Astrocyte (in vitro differentiated cells and primary cell): ENCODE results near the gene ZFP91. TPM values are rescaled to one million over a fixed set of nuclear protein-coding genes. Genes with fewer than 3 reads are reported as not detected.

Experiments
- DNase-seq: peaks from one replicate; pipeline ENCODE4 v3.0.0-alpha.2; 2010; ENCODE audit warnings: low read depth
- FAIRE-seq: peaks from 2 replicates; lab custom pipeline; 2011; peaks lifted over from hg19 to GRCh38; lab: Jason Lieb, UNC
- H2AFZ ChIP-seq: 2 replicates; pipeline ENCODE4 v1.6.0; 2012; ENCODE audit warnings: low read depth, low read length, inconsistent platforms
- H3K27ac ChIP-seq: 2 replicates; pipeline ENCODE4 v1.5.1; 2011; ENCODE audit warnings: low read depth, low read length, inconsistent platforms
- H3K27me3 ChIP-seq: 2 replicates; pipeline ENCODE4 v1.6.0; 2011; ENCODE audit warnings: low read length, inconsistent platforms; ENCODE audit not compliant: insufficient read depth
- H3K36me3 ChIP-seq: 2 replicates; pipeline ENCODE4 v1.5.1; 2011; ENCODE audit warnings: low read length, inconsistent platforms; ENCODE audit not compliant: insufficient read depth
- H3K4me1 ChIP-seq: 2 replicates; pipeline ENCODE4 v1.5.1; 2011; ENCODE audit warnings: low read length, inconsistent platforms; ENCODE audit not compliant: insufficient read depth
- H3K4me2 ChIP-seq: 2 replicates; pipeline ENCODE4 v1.6.0; 2012; ENCODE audit warnings: low read length, inconsistent platforms
- H3K4me3 ChIP-seq: 2 replicates; pipeline ENCODE4 v1.5.1; 2011; ENCODE audit warnings: low read depth, mild to moderate bottlenecking, low read length, inconsistent platforms; ENCODE audit not compliant: insufficient read depth
- H3K79me2 ChIP-seq: 2 replicates; pipeline ENCODE4 v1.6.0; 2012; ENCODE audit warnings: mild to moderate bottlenecking, low read length, inconsistent platforms; ENCODE audit not compliant: insufficient read depth
- H3K9ac ChIP-seq: 2 replicates; pipeline ENCODE4 v1.6.0; 2012; ENCODE audit warnings: mild to moderate bottlenecking, low read length, inconsistent platforms
- H3K9me3 ChIP-seq: 2 replicates; pipeline ENCODE4 v1.5.1; 2012; ENCODE audit warnings: low read depth, mild to moderate bottlenecking, low read length, inconsistent platforms; ENCODE audit not compliant: insufficient read depth
- H4K20me1 ChIP-seq: 2 replicates; pipeline ENCODE4 v1.6.0; 2012; ENCODE audit warnings: low read length, inconsistent platforms; ENCODE audit not compliant: insufficient read depth
- H3K27ac Mint-ChIP-seq: one replicate; pipeline ENCODE4 v1.8.0; 2021; ENCODE audit warnings: mild to moderate bottlenecking, mixed read lengths; ENCODE audit not compliant: unreplicated experiment
- H3K27me3 Mint-ChIP-seq: one replicate; pipeline ENCODE4 v1.8.0; 2021; ENCODE audit warnings: low read depth, mixed read lengths; ENCODE audit not compliant: unreplicated experiment
- H3K36me3 Mint-ChIP-seq: one replicate; pipeline ENCODE4 v1.8.0; 2021; ENCODE audit warnings: low read depth, mixed read lengths; ENCODE audit not compliant: unreplicated experiment
- H3K4me1 Mint-ChIP-seq: one replicate; pipeline ENCODE4 v1.8.0; 2021; ENCODE audit warnings: low read depth, mixed read lengths; ENCODE audit not compliant: unreplicated experiment
- H3K4me3 Mint-ChIP-seq: one replicate; pipeline ENCODE4 v1.8.0; 2021; ENCODE audit warnings: mild to moderate bottlenecking, moderate library complexity, mixed read lengths; ENCODE audit not compliant: unreplicated experiment
- H3K9me3 Mint-ChIP-seq: one replicate; pipeline ENCODE4 v1.8.0; 2021; ENCODE audit warnings: mild to moderate bottlenecking, mixed read lengths; ENCODE audit not compliant: unreplicated experiment
- CTCF ChIP-seq: IDR thresholded peaks from 2 replicates; pipeline ENCODE4 v1.5.1; 2011; ENCODE audit warnings: low read depth, mild to moderate bottlenecking, inconsistent platforms, low read length, moderate library complexity; ENCODE audit not compliant: insufficient read depth
- EZH2 ChIP-seq: IDR thresholded peaks from 2 replicates; pipeline ENCODE4 v1.6.1; 2012; ENCODE audit warnings: mild to moderate bottlenecking, low read length, inconsistent platforms; ENCODE audit not compliant: insufficient read depth
- total RNA-seq: library from RNA; stranded (reverse); gene quantifications from 2 replicates; pipeline ENCODE4 v1.2.1, GENCODE V29; 2021

The ZFP91 gene
- total RNA-seq, 1 donor from 2014 or later = 40.1 TPM

DNA sequence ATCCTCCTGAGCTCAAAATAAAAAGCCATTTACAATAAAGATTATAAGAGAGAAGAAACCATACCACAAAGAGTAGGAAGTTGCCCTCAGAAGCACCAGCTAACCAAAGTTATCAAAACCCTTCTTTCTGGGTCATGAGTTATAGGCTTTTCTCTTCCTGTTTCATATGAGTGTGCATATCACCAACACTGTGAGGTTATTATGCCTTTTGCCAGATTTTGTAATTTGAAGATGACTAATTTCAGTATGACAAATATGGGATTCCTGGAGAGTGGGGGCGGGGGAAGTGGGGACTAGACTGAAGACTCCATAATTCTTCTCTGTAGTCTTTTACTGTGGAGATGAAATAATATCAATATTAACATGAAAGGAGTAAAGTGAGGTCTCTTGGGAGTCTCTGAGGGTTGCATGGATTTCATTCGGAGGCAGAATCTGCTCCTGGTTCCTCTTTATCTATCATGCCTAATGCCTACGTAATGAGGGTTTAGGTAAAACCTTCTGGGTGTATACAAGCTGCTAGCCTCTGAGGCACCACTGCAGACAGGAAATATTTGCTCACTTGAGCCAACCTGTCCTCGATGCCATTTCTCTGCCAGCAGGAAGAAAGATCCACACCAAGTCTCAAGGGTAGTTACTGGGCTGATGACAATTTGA lies 5.3 kb upstream of the ZFP91 start:
- peaks cover 5% of the 10 kb centered on the region for H3K79me2 ChIP-seq
- peak; percentile 77 for FAIRE-seq
- Mint-ChIP-seq H3K36me3 (peaks cover 2% of the 10 kb centered on the region), H3K4me3 (no peak overlapping the region), H3K9me3 (no peaks in the 10 kb centered on the region), H3K27me3 (no peaks in the 10 kb centered on the region), H3K27ac (no peak overlapping the region), H3K4me1 (peaks cover 29% of the 10 kb centered on the region)
- H3K4me3 ChIP-seq = no peak overlapping the region
- H2AFZ ChIP-seq = no peak overlapping the region
- no peaks in the 10 kb centered on the region for H3K9me3 ChIP-seq
- H3K27ac ChIP-seq = peak overlapping the region; percentile 71
- H4K20me1 ChIP-seq = no peaks in the 10 kb centered on the region
- no peak for TF ChIP-seq CTCF
- no peak for TF ChIP-seq EZH2
- H3K4me2 ChIP-seq = peak overlapping the region; percentile 70
- H3K9ac ChIP-seq = peak overlapping the region; percentile 29
- DNase-seq = peak; percentile 83
- H3K36me3 ChIP-seq = no peaks in the 10 kb centered on the region
- H3K4me1 ChIP-seq = peaks cover 29% of the 10 kb centered on the region
- H3K27me3 ChIP-seq = no peaks in the 10 kb centered on the region

DNA sequence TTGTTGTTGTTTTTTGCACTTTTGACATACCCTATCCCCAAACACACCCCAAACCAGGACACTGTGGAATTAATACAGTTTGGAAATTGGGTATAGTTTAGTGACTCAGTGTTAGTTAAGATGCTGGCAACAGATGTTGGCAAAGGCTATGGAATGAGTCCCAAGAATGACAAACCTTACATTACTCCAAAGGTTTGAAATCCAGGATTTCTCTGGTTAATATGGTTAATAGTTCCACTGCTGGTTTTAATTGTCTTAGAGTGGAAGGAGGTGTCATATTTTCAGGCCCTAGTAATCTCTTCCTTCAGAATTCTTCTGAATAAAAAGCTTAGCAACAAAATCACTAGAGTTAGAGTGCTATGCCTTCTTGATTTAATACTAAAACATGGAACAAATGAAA lies 4.0 kb upstream of the ZFP91 start:
- no peaks in the 10 kb centered on the region for H3K27me3 ChIP-seq
- DNase-seq (peak; percentile 74), FAIRE-seq (peak; percentile 60)
- Mint-ChIP-seq H3K27ac (no peak overlapping the region), H3K9me3 (no peaks in the 10 kb centered on the region), H3K4me3 (peak overlapping the region; percentile 2), H3K4me1 (peaks cover 29% of the 10 kb centered on the region), H3K27me3 (no peaks in the 10 kb centered on the region), H3K36me3 (no peaks in the 10 kb centered on the region)
- H3K79me2 ChIP-seq = peaks cover 11% of the 10 kb centered on the region
- no peaks in the 10 kb centered on the region for H3K36me3 ChIP-seq
- no peaks in the 10 kb centered on the region for H3K9me3 ChIP-seq
- H4K20me1 ChIP-seq = peaks cover 3% of the 10 kb centered on the region
- TF ChIP-seq EZH2 (no peak), CTCF (no peak)
- peak overlapping the region; percentile 6 for H3K9ac ChIP-seq
- no peak overlapping the region for H3K4me3 ChIP-seq
- peak overlapping the region; percentile 91 for H3K4me2 ChIP-seq
- peaks cover 29% of the 10 kb centered on the region for H3K4me1 ChIP-seq
- H3K27ac ChIP-seq = peak overlapping the region; percentile 100
- H2AFZ ChIP-seq = no peak overlapping the region

DNA sequence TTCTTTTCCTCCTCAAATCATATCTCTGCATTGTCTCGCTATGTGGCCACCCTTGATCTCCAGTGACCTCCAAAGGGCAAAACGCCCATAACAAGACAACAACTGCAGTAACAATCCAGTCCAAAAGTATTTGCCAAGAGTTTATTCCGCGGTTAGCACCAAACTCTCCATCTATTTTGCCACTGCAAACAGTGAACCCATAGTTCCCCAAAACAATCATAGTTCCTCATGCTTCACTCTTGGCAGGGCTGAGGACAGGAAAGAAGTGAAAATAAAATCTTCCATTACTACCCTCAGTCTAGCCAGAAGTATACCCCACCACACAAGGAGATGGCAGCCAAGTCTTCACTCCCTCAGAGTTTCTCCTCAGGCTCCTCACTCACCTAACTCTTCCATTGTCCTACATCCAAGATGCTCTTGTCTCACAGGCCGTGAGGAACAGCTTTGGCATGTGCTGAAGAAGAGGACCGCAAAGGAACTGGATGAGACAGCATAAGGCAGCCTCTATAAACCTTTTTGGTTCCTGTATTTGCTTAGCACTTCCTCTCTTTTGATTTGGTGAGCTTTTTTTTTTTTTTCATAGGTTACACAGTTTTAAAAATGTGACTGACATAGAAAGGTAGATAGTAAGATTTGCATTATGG lies 3.4 kb upstream of the ZFP91 start, which contains the start of gene LPXN:
Gene LPXN, minus strand, starts transcription at position 480 of the 644 bp plus-strand sequence. Its CDS starts 84 bp downstream, at position 396.
- Histone ChIP-seq H4K20me1 (peaks cover 9% of the 10 kb centered on the region), H3K27ac (peak within 1 kb of the TSS; percentile 100), H3K4me1 (peaks cover 31% of the 10 kb centered on the region), H3K27me3 (no peaks in the 10 kb centered on the region), H3K4me3 (peak within 1 kb of the TSS; percentile 88), H3K79me2 (peaks cover 17% of the 10 kb centered on the region), H3K9me3 (no peaks in the 10 kb centered on the region), H3K4me2 (peak within 1 kb of the TSS; percentile 91), H2AFZ (no peak within 1 kb of the TSS), H3K9ac (peak within 1 kb of the TSS; percentile 100), H3K36me3 (no peaks in the 10 kb centered on the region)
- H3K9me3 Mint-ChIP-seq = no peaks in the 10 kb centered on the region
- no peaks in the 10 kb centered on the region for H3K27me3 Mint-ChIP-seq
- peak within 1 kb of the TSS; percentile 100 for H3K27ac Mint-ChIP-seq
- H3K4me3 Mint-ChIP-seq = peak within 1 kb of the TSS; percentile 98
- H3K36me3 Mint-ChIP-seq = no peaks in the 10 kb centered on the region
- TF ChIP-seq CTCF (no peak), EZH2 (no peak)
- H3K4me1 Mint-ChIP-seq = peaks cover 29% of the 10 kb centered on the region
- DNase-seq = peak; percentile 73
- no peak for FAIRE-seq
